PC-9 (cell line): ENCODE measurements around the gene PTGR1.

ENCODE experiments used
- CTCF ChIP-seq: fragments of 200-600 bp; sonication (generic); conservative IDR thresholded peaks from 2 replicates; pipeline ENCODE4 v1.6.1; 2017; ENCODE audit warnings: mixed run types, antibody characterized with exemption, mild to moderate bottlenecking, moderate library complexity
- EZH2 ChIP-seq: fragments of 200-600 bp; sonication (generic); IDR thresholded peaks from 2 replicates; pipeline ENCODE4 v1.8.0; 2017; ENCODE audit warnings: antibody characterized with exemption, low read depth

DNA sequence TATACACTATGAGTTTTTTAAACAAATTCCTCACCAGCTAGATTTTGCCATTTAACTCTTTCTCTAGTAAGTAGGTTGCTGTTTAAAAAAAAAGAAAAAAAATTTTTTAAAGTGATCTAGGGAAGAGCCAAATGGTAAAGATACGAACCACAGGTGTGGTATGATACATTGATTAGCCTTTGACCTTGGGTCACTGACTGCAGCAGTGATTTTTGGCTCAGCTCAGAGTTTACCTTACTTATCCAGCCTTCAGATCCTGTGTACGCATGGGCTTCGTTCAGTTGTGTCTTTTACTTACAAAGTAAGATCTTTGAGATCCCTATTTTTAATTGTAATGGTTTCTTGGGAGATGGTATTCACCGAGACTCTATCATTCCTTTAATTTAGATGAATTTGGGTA lies 49.6 kb upstream of the PTGR1 start:
- TF ChIP-seq CTCF (no peak), EZH2 (no peak)
